ENCODE data around the gene KLK3. TPM values are rescaled to one million over a fixed set of nuclear protein-coding genes. Genes with fewer than 3 reads are reported as not detected.

Gene KLK3
- total and polyA plus RNA-seq, 2 of the 13 experiments (the other 11 are each of a cell fraction or from before 2014, with no cell fraction given), result not detected

DNA sequence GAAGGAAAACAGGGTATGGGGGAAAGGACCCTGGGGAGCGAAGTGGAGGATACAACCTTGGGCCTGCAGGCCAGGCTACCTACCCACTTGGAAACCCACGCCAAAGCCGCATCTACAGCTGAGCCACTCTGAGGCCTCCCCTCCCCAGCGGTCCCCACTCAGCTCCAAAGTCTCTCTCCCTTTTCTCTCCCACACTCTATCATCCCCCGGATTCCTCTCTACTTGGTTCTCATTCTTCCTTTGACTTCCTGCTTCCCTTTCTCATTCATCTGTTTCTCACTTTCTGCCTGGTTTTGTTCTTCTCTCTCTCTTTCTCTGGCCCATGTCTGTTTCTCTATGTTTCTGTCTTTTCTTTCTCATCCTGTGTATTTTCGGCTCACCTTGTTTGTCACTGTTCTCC lies 2.7 kb downstream of the KLK3 start:
- Histone ChIP-seq H3K9me3 (ENCODE audit: low read length) (no peaks in the 10 kb centered on the region), H3K36me3 (replicated peaks in 1 of 2; ENCODE audit: control insufficient read depth in 1 of 2, insufficient read depth in 2 of 2, low read length in 2 of 2) (no peaks in the 10 kb centered on the region), H3K4me2 (ENCODE audit: low read depth, low read length) (no peak overlapping the region), H3K27ac (ENCODE audit: extremely low read length, insufficient read depth, low read length) (no peak overlapping the region), H3K27me3 (ENCODE audit: control insufficient read depth in 1 of 2, insufficient read depth in 2 of 2, low read length in 2 of 2) (peaks cover 3 to 20% of the 10 kb centered on the region in 2 experiments; a peak in 4 of 5 replicates), H3K9ac (ENCODE audit: insufficient read depth, low read depth, low read length) (no peak overlapping the region), H4K20me1 (ENCODE audit: insufficient read depth, low read length) (no peaks in the 10 kb centered on the region), H3K4me1 (ENCODE audit: insufficient read depth, low read length) (no peaks in the 10 kb centered on the region), H3K4me3 (replicated peaks in 1 of 3; ENCODE audit: insufficient read depth in 1 of 3, low read depth in 2 of 3, low read length in 3 of 3) (no peak overlapping the region), H2AFZ (ENCODE audit: low read length) (no peak overlapping the region), H3K79me2 (ENCODE audit: insufficient read depth, low read length) (no peaks in the 10 kb centered on the region)
- 5% methylated on average over 6 of the region's 6 CpGs for WGBS (ENCODE audit: low lambda C conversion rate)
- ChIA-PET CTCF (ENCODE audit: low intra/inter-chr PET ratio, low total read pairs) (no interaction called here), POLR2A (no interaction called here)
- DNase-seq (ENCODE audit: low spot score) (no peak), ATAC-seq (no peak), FAIRE-seq (no peak)
- TF ChIP-seq FOXA1 (IDR thresholded peaks at IDR 0.05), result no peak
- TF ChIP-seq FOXA1 (CRISPR knock-in tag; IDR thresholded peaks at IDR 0.05), result no peak
- TF ChIP-seq ZNF574 (CRISPR knock-in tag; IDR thresholded peaks at IDR 0.05), result no peak
- TF ChIP-seq CHD4 (IDR thresholded peaks at IDR 0.05; ENCODE audit: borderline replicate concordance, low read length), result no peak
- TF ChIP-seq, protein P1, sequence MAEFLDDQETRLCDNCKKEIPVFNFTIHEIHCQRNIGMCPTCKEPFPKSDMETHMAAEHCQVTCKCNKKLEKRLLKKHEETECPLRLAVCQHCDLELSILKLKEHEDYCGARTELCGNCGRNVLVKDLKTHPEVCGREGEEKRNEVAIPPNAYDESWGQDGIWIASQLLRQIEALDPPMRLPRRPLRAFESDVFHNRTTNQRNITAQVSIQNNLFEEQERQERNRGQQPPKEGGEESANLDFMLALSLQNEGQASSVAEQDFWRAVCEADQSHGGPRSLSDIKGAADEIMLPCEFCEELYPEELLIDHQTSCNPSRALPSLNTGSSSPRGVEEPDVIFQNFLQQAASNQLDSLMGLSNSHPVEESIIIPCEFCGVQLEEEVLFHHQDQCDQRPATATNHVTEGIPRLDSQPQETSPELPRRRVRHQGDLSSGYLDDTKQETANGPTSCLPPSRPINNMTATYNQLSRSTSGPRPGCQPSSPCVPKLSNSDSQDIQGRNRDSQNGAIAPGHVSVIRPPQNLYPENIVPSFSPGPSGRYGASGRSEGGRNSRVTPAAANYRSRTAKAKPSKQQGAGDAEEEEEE (CRISPR knock-in tag; IDR thresholded peaks at IDR 0.05; ENCODE audit: borderline replicate concordance), result no peak
- no peak for TF ChIP-seq PRDM15 (CRISPR knock-in tag; IDR thresholded peaks at IDR 0.05)
- no peak for TF ChIP-seq TFE3 (CRISPR knock-in tag; IDR thresholded peaks at IDR 0.05)
- TF ChIP-seq, protein P2, sequence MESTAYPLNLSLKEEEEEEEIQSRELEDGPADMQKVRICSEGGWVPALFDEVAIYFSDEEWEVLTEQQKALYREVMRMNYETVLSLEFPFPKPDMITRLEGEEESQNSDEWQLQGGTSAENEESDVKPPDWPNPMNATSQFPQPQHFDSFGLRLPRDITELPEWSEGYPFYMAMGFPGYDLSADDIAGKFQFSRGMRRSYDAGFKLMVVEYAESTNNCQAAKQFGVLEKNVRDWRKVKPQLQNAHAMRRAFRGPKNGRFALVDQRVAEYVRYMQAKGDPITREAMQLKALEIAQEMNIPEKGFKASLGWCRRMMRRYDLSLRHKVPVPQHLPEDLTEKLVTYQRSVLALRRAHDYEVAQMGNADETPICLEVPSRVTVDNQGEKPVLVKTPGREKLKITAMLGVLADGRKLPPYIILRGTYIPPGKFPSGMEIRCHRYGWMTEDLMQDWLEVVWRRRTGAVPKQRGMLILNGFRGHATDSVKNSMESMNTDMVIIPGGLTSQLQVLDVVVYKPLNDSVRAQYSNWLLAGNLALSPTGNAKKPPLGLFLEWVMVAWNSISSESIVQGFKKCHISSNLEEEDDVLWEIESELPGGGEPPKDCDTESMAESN (CRISPR knock-in tag; conservative IDR thresholded peaks at IDR 0.05), result no peak
- no peak for TF ChIP-seq SP4 (CRISPR knock-in tag; IDR thresholded peaks at IDR 0.05)
- TF ChIP-seq SRSF4 (IDR thresholded peaks at IDR 0.05; ENCODE audit: low read depth, low read length, poor library complexity, severe bottlenecking), result no peak
- in situ Hi-C loops (cut with HindIII; ENCODE audit: extremely low pct_ligation_motif_present, low pct_unique_long_range_greater_than_20kb) (no loop called here), intact Hi-C loops (cut with micrococcal nuclease; ENCODE audit: unreplicated experiment) (no loop called here)
- BruUV-seq (replicated peaks), result no TSS peak

All from HepG2 (cell line).